H9 (cell line): Measurements from ENCODE around the gene ADGRL3. TPM values are rescaled to one million over a fixed set of nuclear protein-coding genes. Genes with fewer than 3 reads are reported as not detected.

Source experiments
- DNase-seq: peaks from one replicate; pipeline ENCODE4 v3.0.0-alpha.2; 2017
- H2AFZ ChIP-seq: one replicate; pipeline ENCODE4 v1.6.1; 2013; ENCODE audit warnings: mild to moderate bottlenecking, low read length, control low read depth, moderate library complexity
- H2AK5ac ChIP-seq: 2 replicates; pipeline ENCODE4 v1.6.1; 2013; ENCODE audit warnings: low read length, control low read depth, mixed read lengths; ENCODE audit not compliant: insufficient read length
- H2BK120ac ChIP-seq: one replicate; pipeline ENCODE4 v1.6.1; 2013; ENCODE audit warnings: low read depth, mild to moderate bottlenecking, low read length, control low read depth, inconsistent platforms; ENCODE audit not compliant: poor library complexity, severe bottlenecking
- H2BK12ac ChIP-seq: 2 replicates; pipeline ENCODE4 v1.6.1; 2013; ENCODE audit warnings: low read length, control low read depth, mixed read lengths, low read depth; ENCODE audit not compliant: insufficient read length
- H2BK15ac ChIP-seq: 2 replicates; pipeline ENCODE4 v1.6.1; 2013; ENCODE audit warnings: low read depth, low read length, control low read depth
- H2BK20ac ChIP-seq: one replicate; pipeline ENCODE4 v1.6.1; 2013; ENCODE audit warnings: low read depth, mild to moderate bottlenecking, low read length, control low read depth, inconsistent platforms; ENCODE audit not compliant: poor library complexity, severe bottlenecking
- H2BK5ac ChIP-seq: 2 replicates; pipeline ENCODE4 v1.6.1; 2013; ENCODE audit warnings: low read length, control low read depth, mixed read lengths; ENCODE audit not compliant: insufficient read length
- H3K14ac ChIP-seq: 2 replicates; pipeline ENCODE4 v1.6.1; 2013; ENCODE audit warnings: low read length, control low read depth; ENCODE audit not compliant: insufficient read depth
- H3K18ac ChIP-seq: 2 replicates; pipeline ENCODE4 v1.6.1; 2013; ENCODE audit warnings: low read depth, mild to moderate bottlenecking, mixed read lengths, low read length, control low read depth; ENCODE audit not compliant: insufficient read length
- H3K23ac ChIP-seq: 2 replicates; pipeline ENCODE4 v1.6.1; 2013; ENCODE audit warnings: low read length, control low read depth, mixed read lengths, low read depth; ENCODE audit not compliant: insufficient read length
- H3K23me2 ChIP-seq: 2 replicates; pipeline ENCODE4 v1.6.1; 2013; ENCODE audit warnings: low read depth, mild to moderate bottlenecking, mixed read lengths, low read length, control low read depth; ENCODE audit not compliant: insufficient read length, poor library complexity, severe bottlenecking
- H3K27ac ChIP-seq: 2 replicates; pipeline ENCODE4 v1.5.1; 2013; ENCODE audit warnings: low read length, control low read depth, mixed read lengths, low read depth; ENCODE audit not compliant: insufficient read length
- H3K27me3 ChIP-seq: 2 replicates; pipeline ENCODE4 v1.6.1; 2013; ENCODE audit warnings: low read length, control low read depth, inconsistent platforms; ENCODE audit not compliant: insufficient read depth
- H3K4ac ChIP-seq: 2 replicates; pipeline ENCODE4 v1.6.1; 2013; ENCODE audit warnings: low read depth, mild to moderate bottlenecking, control low read depth, inconsistent platforms, low read length, moderate library complexity
- H3K4me1 ChIP-seq: 2 replicates; pipeline ENCODE4 v1.6.1; 2013; ENCODE audit warnings: low read length, control low read depth, inconsistent platforms; ENCODE audit not compliant: insufficient read depth
- H3K4me2 ChIP-seq: 2 replicates; pipeline ENCODE4 v1.6.1; 2013; ENCODE audit warnings: low read length, control low read depth, mixed read lengths; ENCODE audit not compliant: insufficient read length, insufficient read depth
- H3K56ac ChIP-seq: 2 replicates; pipeline ENCODE4 v1.6.1; 2013; ENCODE audit warnings: low read depth, mild to moderate bottlenecking, mixed read lengths, low read length, control low read depth; ENCODE audit not compliant: insufficient read length
- H3K79me1 ChIP-seq: 2 replicates; pipeline ENCODE4 v1.6.1; 2013; ENCODE audit warnings: low read depth, mild to moderate bottlenecking, moderate library complexity, low read length, control low read depth, inconsistent platforms; ENCODE audit not compliant: insufficient read depth, poor library complexity, severe bottlenecking
- H3K79me2 ChIP-seq: 2 replicates; pipeline ENCODE4 v1.6.1; 2013; ENCODE audit warnings: low read length, control low read depth, inconsistent platforms; ENCODE audit not compliant: insufficient read depth
- H3K9ac ChIP-seq: 2 replicates; pipeline ENCODE4 v1.6.1; 2013; ENCODE audit warnings: low read length, control low read depth, mixed read lengths; ENCODE audit not compliant: insufficient read length; ENCODE audit errors: extremely low read depth
- H3K9me3 ChIP-seq: one replicate; pipeline ENCODE4 v1.6.1; 2013; ENCODE audit warnings: low read depth, low read length, inconsistent platforms; ENCODE audit not compliant: control insufficient read depth
- H3T11ph ChIP-seq: one replicate; pipeline ENCODE4 v1.6.1; 2013; ENCODE audit warnings: mild to moderate bottlenecking, low read length, control low read depth, inconsistent platforms
- H4K20me1 ChIP-seq: one replicate; pipeline ENCODE4 v1.6.1; 2013; ENCODE audit not compliant: control insufficient read depth, insufficient read length, insufficient read depth
- H4K5ac ChIP-seq: 2 replicates; pipeline ENCODE4 v1.6.1; 2013; ENCODE audit warnings: low read depth, mild to moderate bottlenecking, mixed read lengths, low read length, control low read depth; ENCODE audit not compliant: insufficient read length
- H4K8ac ChIP-seq: replicated peaks from 2 replicates; pipeline ENCODE4 v1.6.1; 2013; ENCODE audit warnings: low read length, control low read depth, mixed read lengths, low read depth; ENCODE audit not compliant: insufficient read length
- H4K91ac ChIP-seq: 2 replicates; pipeline ENCODE4 v1.6.1; 2013; ENCODE audit warnings: low read depth, mild to moderate bottlenecking, moderate library complexity, mixed read lengths, low read length, control low read depth; ENCODE audit not compliant: insufficient read length
- H3K27ac Mint-ChIP-seq, 3 experiments: 2 replicates in 2 of 3; 3 replicates in 1 of 3; pipeline ENCODE4 v1.8.0; 2020 to 2021; ENCODE audit warnings: mixed read lengths in 3 of 3, mild to moderate bottlenecking in 1 of 3, moderate library complexity in 1 of 3
- H3K27me3 Mint-ChIP-seq: 2 replicates; pipeline ENCODE4 v1.8.0; 2021; ENCODE audit warnings: low read depth, mild to moderate bottlenecking, moderate library complexity, mixed read lengths
- H3K36me3 Mint-ChIP-seq, 3 experiments: 2 replicates in 2 of 3; 3 replicates in 1 of 3; pipeline ENCODE4 v1.8.0; 2020 to 2021; ENCODE audit warnings: low read depth in 3 of 3, mixed read lengths in 3 of 3; ENCODE audit not compliant: insufficient read depth in 1 of 3
- H3K4me1 Mint-ChIP-seq, 2 experiments: 2 replicates each; pipeline ENCODE4 v1.8.0; 2020; ENCODE audit warnings: mixed read lengths in 2 of 2
- H3K4me3 Mint-ChIP-seq, 2 experiments: 2 replicates in 1 of 2; 3 replicates in 1 of 2; pipeline ENCODE4 v1.8.0; 2020 to 2021; ENCODE audit warnings: mild to moderate bottlenecking in 2 of 2, mixed read lengths in 2 of 2, moderate library complexity in 1 of 2
- H3K9me3 Mint-ChIP-seq, 2 experiments: 2 replicates in 1 of 2; 3 replicates in 1 of 2; pipeline ENCODE4 v1.8.0; 2020; ENCODE audit warnings: mild to moderate bottlenecking in 2 of 2, mixed read lengths in 2 of 2, moderate library complexity in 1 of 2
- WGBS: extraction: QIAGEN DNeasy Blood & Tissue Kit; methylation state at CpG from one replicate; pipeline ENCODE4 v1.1.7; 2013; ENCODE audit warnings: missing lambda C conversion rate, low lambda C conversion rate, mixed read lengths; ENCODE audit not compliant: insufficient read length; ENCODE audit errors: extremely low coverage; 5-methylcytosine and 5-hydroxymethylcytosine counted together
- total RNA-seq: library from RNA; stranded (reverse); gene quantifications from 2 replicates; pipeline ENCODE4 v1.2.1, GENCODE V29; 2021
- TF ChIP-seq, protein P1 (sequence below): fragments of 200-600 bp; sonication (generic); conservative IDR thresholded peaks from 3 replicates; pipeline ENCODE4 v1.8.0; 2021; ENCODE audit warnings: antibody characterized with exemption, mild to moderate bottlenecking

The ADGRL3 gene
- total RNA-seq, 1 experiment from 2014 or later: 5.9 TPM

GRCh38 chr4:61752617-61753016, 552.5 kb downstream of the ADGRL3 start:
- H3K79me2 ChIP-seq: no peaks in the 10 kb centered on the region; the same call in 1 of the 2 replicates
- H3K36me3 Mint-ChIP-seq: peaks cover 83 to 94% (median 85%) of the 10 kb centered on the region in 3 experiments
- no peak overlapping the region for H3K18ac ChIP-seq
- no CpG with 5 or more reads among the region's 2 CpGs for WGBS
- TF ChIP-seq, protein P1, sequence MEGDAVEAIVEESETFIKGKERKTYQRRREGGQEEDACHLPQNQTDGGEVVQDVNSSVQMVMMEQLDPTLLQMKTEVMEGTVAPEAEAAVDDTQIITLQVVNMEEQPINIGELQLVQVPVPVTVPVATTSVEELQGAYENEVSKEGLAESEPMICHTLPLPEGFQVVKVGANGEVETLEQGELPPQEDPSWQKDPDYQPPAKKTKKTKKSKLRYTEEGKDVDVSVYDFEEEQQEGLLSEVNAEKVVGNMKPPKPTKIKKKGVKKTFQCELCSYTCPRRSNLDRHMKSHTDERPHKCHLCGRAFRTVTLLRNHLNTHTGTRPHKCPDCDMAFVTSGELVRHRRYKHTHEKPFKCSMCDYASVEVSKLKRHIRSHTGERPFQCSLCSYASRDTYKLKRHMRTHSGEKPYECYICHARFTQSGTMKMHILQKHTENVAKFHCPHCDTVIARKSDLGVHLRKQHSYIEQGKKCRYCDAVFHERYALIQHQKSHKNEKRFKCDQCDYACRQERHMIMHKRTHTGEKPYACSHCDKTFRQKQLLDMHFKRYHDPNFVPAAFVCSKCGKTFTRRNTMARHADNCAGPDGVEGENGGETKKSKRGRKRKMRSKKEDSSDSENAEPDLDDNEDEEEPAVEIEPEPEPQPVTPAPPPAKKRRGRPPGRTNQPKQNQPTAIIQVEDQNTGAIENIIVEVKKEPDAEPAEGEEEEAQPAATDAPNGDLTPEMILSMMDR: no peak
- no peak overlapping the region for H4K8ac ChIP-seq
- peaks cover 32% of the 10 kb centered on the region for H3K9me3 ChIP-seq
- no peak overlapping the region for H2BK15ac ChIP-seq
- no peak overlapping the region for H3K4me3 Mint-ChIP-seq
- no peak overlapping the region for H3K4me2 ChIP-seq
- H3K4me1 Mint-ChIP-seq: no peaks in the 10 kb centered on the region
- H3K9ac ChIP-seq: no peak overlapping the region
- peaks cover 2% of the 10 kb centered on the region; the same call in 1 of the 2 replicates for H3K27me3 Mint-ChIP-seq
- H3K79me1 ChIP-seq: no peaks in the 10 kb centered on the region
- no peak overlapping the region for H2BK120ac ChIP-seq
- no peak overlapping the region for H2AK5ac ChIP-seq
- H4K20me1 ChIP-seq: no peaks in the 10 kb centered on the region
- H3K27ac ChIP-seq: no peak overlapping the region
- H3K23ac ChIP-seq: no peak overlapping the region
- no peak for DNase-seq
- H4K5ac ChIP-seq: no peak overlapping the region
- H3K27ac Mint-ChIP-seq: no peak overlapping the region
- no peak overlapping the region for H2AFZ ChIP-seq
- no peak overlapping the region for H3K14ac ChIP-seq
- H4K91ac ChIP-seq: no peak overlapping the region
- H3K4me1 ChIP-seq: no peaks in the 10 kb centered on the region
- no peak overlapping the region for H2BK20ac ChIP-seq
- no peak overlapping the region for H3K4ac ChIP-seq
- H2BK12ac ChIP-seq: no peak overlapping the region
- no peaks in the 10 kb centered on the region for H3K23me2 ChIP-seq
- no peak overlapping the region for H3T11ph ChIP-seq
- H3K9me3 Mint-ChIP-seq: peaks cover 85 to 86% of the 10 kb centered on the region in 2 experiments
- H3K56ac ChIP-seq: no peak overlapping the region
- no peaks in the 10 kb centered on the region for H3K27me3 ChIP-seq
- no peak overlapping the region for H2BK5ac ChIP-seq
